Panc1 (cell line): Measurements from ENCODE around the gene TGFBR1. TPM values are rescaled to one million over a fixed set of nuclear protein-coding genes. Genes with fewer than 3 reads are reported as not detected.

Experiments
- ATAC-seq: fragments of 200-7000 bp; cut with Tn5 transposase; 2 replicates; pipeline ENCODE4 v1.9.1; 2020; ENCODE audit warnings: mild to moderate bottlenecking, moderate library complexity
- BruUV-seq: library from RNA; stranded (reverse); fragments of 400-500 nt; replicated peaks from 2 replicates; lab custom pipeline; 2021; lab: Mats Ljungman, UMichigan
- CTCF ChIA-PET: fragments of 300-600 bp; sonication (Branson Sonifier 250); formaldehyde crosslinking; loops from one replicate; lab custom pipeline; 2022; ENCODE audit warnings: antibody characterized with exemption; lab: Charles Lee
- POLR2A ChIA-PET: fragments of 300-600 bp; sonication (Branson Sonifier 250); formaldehyde crosslinking; loops from one replicate; lab custom pipeline; 2022; ENCODE audit warnings: antibody characterized with exemption; lab: Charles Lee
- DNase-seq: peaks from one replicate; pipeline ENCODE4 v3.0.0-alpha.2; 2010; ENCODE audit warnings: low read depth, low spot score
- H3K27ac ChIP-seq: 2 replicates; pipeline ENCODE4 v1.5.1; 2011; ENCODE audit warnings: mild to moderate bottlenecking, low read length, inconsistent platforms
- H3K27me3 ChIP-seq: fragments of 200-500 bp; sonication (Bioruptor generic); 2 replicates; pipeline ENCODE4 v1.6.0; 2014; ENCODE audit warnings: low read length, inconsistent platforms; ENCODE audit not compliant: control insufficient read depth, insufficient read depth
- H3K36me3 ChIP-seq: fragments of 200-500 bp; sonication (Bioruptor generic); 2 replicates; pipeline ENCODE4 v1.5.1; 2014; ENCODE audit warnings: inconsistent platforms, mild to moderate bottlenecking, low read length, moderate library complexity; ENCODE audit not compliant: control insufficient read depth, insufficient read depth
- H3K4me1 ChIP-seq: 2 replicates; pipeline ENCODE4 v1.5.1; 2011; ENCODE audit warnings: inconsistent platforms, mild to moderate bottlenecking, low read length, moderate library complexity; ENCODE audit not compliant: control insufficient read depth, insufficient read depth
- H3K4me3 ChIP-seq, 2 experiments: 2 replicates each; pipeline ENCODE4 v1.5.1; 2011 to 2012; ENCODE audit warnings: low read depth in 2 of 2, low read length in 2 of 2, mild to moderate bottlenecking in 2 of 2, inconsistent platforms in 1 of 2, moderate library complexity in 1 of 2
- H3K9me3 ChIP-seq: fragments of 200-500 bp; sonication (Bioruptor generic); 2 replicates; pipeline ENCODE4 v1.5.1; 2014; ENCODE audit warnings: low read depth, mild to moderate bottlenecking, inconsistent platforms, low read length, moderate library complexity; ENCODE audit not compliant: control insufficient read depth, insufficient read depth
- CTCF ChIP-seq: fragments of 450-650 bp; IDR thresholded peaks from 2 replicates; pipeline ENCODE4 v1.5.1; 2017; ENCODE audit warnings: mild to moderate bottlenecking
- POLR2AphosphoS5 ChIP-seq: IDR thresholded peaks from 2 replicates; pipeline ENCODE4 v1.6.1; 2012; ENCODE audit warnings: mild to moderate bottlenecking, low read depth, low read length, moderate library complexity
- REST ChIP-seq, 2 experiments: IDR thresholded peaks; 2 replicates each; pipeline ENCODE4 v1.6.1; 2011 to 2012; ENCODE audit warnings: low read depth in 2 of 2, control low read depth in 1 of 2, low read length in 1 of 2, mild to moderate bottlenecking in 1 of 2, moderate library complexity in 1 of 2; ENCODE audit not compliant: insufficient read depth in 1 of 2
- SIN3A ChIP-seq: IDR thresholded peaks from 2 replicates; pipeline ENCODE4 v1.6.1; 2012; ENCODE audit warnings: low read depth, mild to moderate bottlenecking, low read length, moderate library complexity, borderline replicate concordance; ENCODE audit not compliant: insufficient read depth
- TCF7L2 ChIP-seq: IDR thresholded peaks from 2 replicates; pipeline ENCODE4 v1.6.1; 2011; ENCODE audit warnings: mild to moderate bottlenecking, low read depth, low read length, inconsistent platforms
- in situ Hi-C: cut with HindIII; loops from 2 replicates; pipeline ENCODE4 v1.10.0; 2016; ENCODE audit warnings: low sequenced_read_pairs, low pct_unique_long_range_greater_than_20kb
- intact Hi-C: fragments of 100-400 bp; cut with micrococcal nuclease; formaldehyde crosslinking; loops from one replicate; pipeline ENCODE4 v1.10.0; 2022; ENCODE audit not compliant: unreplicated experiment
- total RNA-seq: library from RNA; stranded (reverse); gene quantifications from one replicate; pipeline ENCODE4 v1.2.1, GENCODE V29; 2021; ENCODE audit not compliant: unreplicated experiment

TGFBR1 gene
- total RNA-seq, 1 experiment from 2014 or later = 22.2 TPM

GRCh38 chr9:99092643-99093491, 12.0 kb upstream of the TGFBR1 start:
- in situ Hi-C loops (no loop called here), intact Hi-C loops (no loop called here)
- Histone ChIP-seq H3K4me3 (no peak overlapping the region), H3K36me3 (no peaks in the 10 kb centered on the region), H3K4me1 (no peaks in the 10 kb centered on the region), H3K9me3 (no peaks in the 10 kb centered on the region), H3K27ac (no peak overlapping the region), H3K27me3 (no peaks in the 10 kb centered on the region)
- CTCF ChIA-PET = no interaction called here
- ATAC-seq (no peak), DNase-seq (no peak)
- POLR2A ChIA-PET = interaction anchor here (0.6 kb wide), 1 partner anchor 135 kb away, joined by 3 read pairs; no protein-coding TSS in a partner anchor
- TF ChIP-seq CTCF (no peak), REST (IDR thresholded peaks at IDR 0.05; ENCODE audit: insufficient read depth in 1 of 2, low read depth in 2 of 2, low read length in 1 of 2) (no peak), POLR2AphosphoS5 (no peak), TCF7L2 (no peak), SIN3A (no peak)
- BruUV-seq = no TSS peak

GRCh38 chr9:99093492-99093791, 11.5 kb upstream of the TGFBR1 start:
- Histone ChIP-seq H3K9me3 (no peaks in the 10 kb centered on the region), H3K27ac (no peak overlapping the region), H3K4me1 (no peaks in the 10 kb centered on the region), H3K36me3 (no peaks in the 10 kb centered on the region), H3K27me3 (no peaks in the 10 kb centered on the region), H3K4me3 (no peak overlapping the region)
- no peak for ATAC-seq
- ChIA-PET CTCF (no interaction called here), POLR2A (no interaction called here)
- intact Hi-C loops = no loop called here
- DNase-seq = no peak
- no peak for TF ChIP-seq CTCF
- no peak for TF ChIP-seq REST (IDR thresholded peaks at IDR 0.05; ENCODE audit: insufficient read depth in 1 of 2, low read depth in 2 of 2, low read length in 1 of 2)
- TF ChIP-seq TCF7L2 = no peak
- no peak for TF ChIP-seq SIN3A
- TF ChIP-seq POLR2AphosphoS5 = no peak
- in situ Hi-C loops = no loop called here
- no TSS peak for BruUV-seq
